Neural progenitor cell (in vitro differentiated cells): Measurements from ENCODE around the gene QSER1.

Source experiments
- CTCF ChIP-seq: fragments of 200-600 bp; sonication (generic); IDR thresholded peaks from 2 replicates; pipeline ENCODE4 v1.5.1; 2017; ENCODE audit warnings: antibody characterized with exemption, mild to moderate bottlenecking
- EZH2phosphoT487 ChIP-seq: fragments of 200-600 bp; sonication (generic); IDR thresholded peaks from 2 replicates; pipeline ENCODE4 v1.6.1; 2017; ENCODE audit warnings: antibody characterized with exemption

DNA sequence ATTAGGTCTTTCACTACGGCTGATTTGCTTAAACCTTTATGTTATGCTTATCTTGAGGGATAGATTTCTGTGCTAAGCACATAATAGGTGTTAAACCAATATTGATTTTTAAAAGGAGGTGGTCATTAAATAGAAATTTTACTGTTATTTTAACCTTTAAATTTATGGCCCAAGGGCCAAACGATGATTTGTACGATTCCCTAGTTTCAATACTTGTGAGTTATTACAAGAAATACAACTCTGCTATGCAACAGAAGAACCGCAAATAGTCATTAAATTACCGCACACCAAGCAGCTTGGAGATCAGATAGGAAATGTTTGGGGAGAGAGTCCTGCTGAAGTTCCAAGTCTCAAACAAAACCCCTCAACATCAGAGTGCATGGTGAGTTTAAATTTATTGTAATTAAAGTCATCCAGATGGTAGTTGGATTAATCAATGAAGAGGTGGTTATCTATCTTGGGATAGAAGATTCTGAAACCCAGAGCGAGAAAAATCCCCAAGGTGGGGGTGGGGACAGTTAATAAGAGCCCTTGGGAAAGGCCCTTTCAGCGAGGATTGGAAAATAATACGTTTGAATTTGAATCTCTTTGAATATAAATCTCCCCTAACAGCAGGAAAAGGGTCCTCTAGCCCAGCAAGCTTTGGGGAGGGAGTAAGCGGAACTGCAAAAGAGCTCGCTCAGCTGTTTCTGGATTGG lies 805 bp upstream of the QSER1 start:
- TF ChIP-seq CTCF (no peak), EZH2phosphoT487 (no peak)
